GM20000 (cell line): ENCODE measurements around the gene PARD3.

ENCODE experiments used
- DNase-seq: peaks from one replicate; pipeline ENCODE4 v3.0.0; 2012; ENCODE audit warnings: low spot score
- TF ChIP-seq, protein P1 (sequence below): IDR thresholded peaks from 2 replicates; pipeline ENCODE4 v1.5.1; 2012; ENCODE audit warnings: mild to moderate bottlenecking, control low read depth; ENCODE audit errors: extremely low read depth, missing control alignments

PARD3 gene

GRCh38 chr10:34184397-34184796 is 630.7 kb downstream of the PARD3 start:
- TF ChIP-seq, protein P1, sequence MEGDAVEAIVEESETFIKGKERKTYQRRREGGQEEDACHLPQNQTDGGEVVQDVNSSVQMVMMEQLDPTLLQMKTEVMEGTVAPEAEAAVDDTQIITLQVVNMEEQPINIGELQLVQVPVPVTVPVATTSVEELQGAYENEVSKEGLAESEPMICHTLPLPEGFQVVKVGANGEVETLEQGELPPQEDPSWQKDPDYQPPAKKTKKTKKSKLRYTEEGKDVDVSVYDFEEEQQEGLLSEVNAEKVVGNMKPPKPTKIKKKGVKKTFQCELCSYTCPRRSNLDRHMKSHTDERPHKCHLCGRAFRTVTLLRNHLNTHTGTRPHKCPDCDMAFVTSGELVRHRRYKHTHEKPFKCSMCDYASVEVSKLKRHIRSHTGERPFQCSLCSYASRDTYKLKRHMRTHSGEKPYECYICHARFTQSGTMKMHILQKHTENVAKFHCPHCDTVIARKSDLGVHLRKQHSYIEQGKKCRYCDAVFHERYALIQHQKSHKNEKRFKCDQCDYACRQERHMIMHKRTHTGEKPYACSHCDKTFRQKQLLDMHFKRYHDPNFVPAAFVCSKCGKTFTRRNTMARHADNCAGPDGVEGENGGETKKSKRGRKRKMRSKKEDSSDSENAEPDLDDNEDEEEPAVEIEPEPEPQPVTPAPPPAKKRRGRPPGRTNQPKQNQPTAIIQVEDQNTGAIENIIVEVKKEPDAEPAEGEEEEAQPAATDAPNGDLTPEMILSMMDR, result no peak
- DNase-seq, result no peak

GRCh38 chr10:34183016-34183796 is 631.9 kb downstream of the PARD3 start:
- TF ChIP-seq, protein P1, result no peak
- DNase-seq, result no peak

GRCh38 chr10:34181553-34182300 is 633.4 kb downstream of the PARD3 start:
- no peak for DNase-seq
- TF ChIP-seq, protein P1, result no peak

- TF ChIP-seq, protein P1, result no peak
- DNase-seq, result no peak
Observed at GRCh38 chr10:34180749-34181148, 634.3 kb downstream of the PARD3 start.

DNA sequence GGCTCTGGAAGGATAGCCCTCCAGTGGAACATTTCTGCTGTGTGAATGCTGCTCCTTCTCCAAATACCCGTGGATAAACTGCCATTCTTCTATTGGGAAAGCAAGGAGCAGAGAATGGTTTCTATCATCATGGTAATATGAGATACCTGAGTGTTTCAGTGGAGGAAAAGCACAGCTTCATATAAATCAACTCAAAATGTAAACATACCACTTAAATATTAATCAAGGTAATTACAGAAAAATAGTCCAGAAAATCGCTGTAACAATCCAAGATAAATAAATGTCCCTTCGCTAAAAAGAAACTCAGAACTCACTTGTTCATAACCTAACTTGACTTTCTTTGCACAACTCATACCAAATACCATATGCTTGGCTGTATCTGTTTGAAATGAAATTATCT is 635.8 kb downstream of the PARD3 start:
- TF ChIP-seq, protein P1, result no peak
- DNase-seq, result no peak

DNA sequence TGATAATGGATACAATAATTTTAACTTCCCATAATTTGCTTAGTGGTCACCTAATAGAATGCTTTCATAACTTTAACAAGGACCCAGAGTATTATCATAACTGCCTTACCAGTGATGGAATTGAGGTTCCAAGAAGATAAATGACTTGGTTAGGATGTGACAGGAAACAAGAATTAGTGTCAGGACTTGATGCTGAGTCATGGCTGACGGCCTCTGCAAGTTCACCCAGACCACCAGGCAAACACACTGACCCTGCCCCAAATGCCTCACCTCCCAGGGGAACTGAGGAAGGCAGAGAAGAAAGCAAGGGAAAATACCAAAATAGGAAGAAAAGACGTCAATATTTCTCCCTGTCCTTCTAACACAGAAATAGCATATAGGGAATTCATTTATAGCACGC is 636.3 kb downstream of the PARD3 start:
- TF ChIP-seq, protein P1, result no peak
- DNase-seq, result no peak

DNA sequence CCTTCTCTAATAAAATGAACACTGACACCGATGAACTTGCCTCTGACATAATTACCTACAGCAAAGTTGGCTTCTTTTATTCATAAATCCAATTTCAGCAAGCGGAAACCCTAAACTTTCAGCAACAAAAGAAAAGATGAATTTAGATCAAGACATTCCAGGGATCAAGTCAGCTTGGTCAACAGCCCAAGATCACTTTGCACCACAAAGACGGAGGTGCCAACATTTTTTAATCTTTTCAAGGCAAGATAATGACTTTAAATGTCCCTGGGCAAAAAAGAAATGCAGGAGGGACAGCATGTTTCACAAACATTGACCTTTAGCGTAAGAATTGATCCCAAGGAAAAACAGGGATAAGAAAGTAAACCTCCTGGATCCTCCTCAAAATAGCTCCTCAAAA is 636.9 kb downstream of the PARD3 start:
- TF ChIP-seq, protein P1, result no peak
- no peak for DNase-seq
